Activated gamma-delta T cell treated with Interleukin-2 at 50 U/mL for 16 hours (primary cell): ENCODE results near the gene DVL1.

ENCODE experiments used
- DNase-seq: peaks from one replicate; pipeline ENCODE4 v3.0.0-alpha.2; 2020

The DVL1 gene

DNA sequence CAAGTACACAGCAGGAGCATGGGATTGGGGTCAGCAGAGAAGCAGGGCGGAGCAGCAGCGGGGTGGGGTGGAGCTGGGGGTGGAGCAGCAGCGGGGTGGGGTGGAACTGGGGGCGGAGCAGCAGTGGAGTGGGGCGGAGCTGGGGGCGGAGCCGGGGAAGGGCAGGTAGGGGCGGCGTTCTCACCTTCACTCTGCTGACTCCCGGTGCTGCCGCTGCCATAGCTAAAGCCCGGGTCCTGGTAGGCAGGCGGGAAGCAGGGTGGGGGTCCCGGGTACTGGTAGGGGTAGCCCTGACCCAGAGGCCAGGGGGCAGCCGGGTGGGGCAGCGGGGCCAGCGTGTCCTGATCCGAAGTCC lies 11.4 kb downstream of the DVL1 start:
- DNase-seq = no peak

DNA sequence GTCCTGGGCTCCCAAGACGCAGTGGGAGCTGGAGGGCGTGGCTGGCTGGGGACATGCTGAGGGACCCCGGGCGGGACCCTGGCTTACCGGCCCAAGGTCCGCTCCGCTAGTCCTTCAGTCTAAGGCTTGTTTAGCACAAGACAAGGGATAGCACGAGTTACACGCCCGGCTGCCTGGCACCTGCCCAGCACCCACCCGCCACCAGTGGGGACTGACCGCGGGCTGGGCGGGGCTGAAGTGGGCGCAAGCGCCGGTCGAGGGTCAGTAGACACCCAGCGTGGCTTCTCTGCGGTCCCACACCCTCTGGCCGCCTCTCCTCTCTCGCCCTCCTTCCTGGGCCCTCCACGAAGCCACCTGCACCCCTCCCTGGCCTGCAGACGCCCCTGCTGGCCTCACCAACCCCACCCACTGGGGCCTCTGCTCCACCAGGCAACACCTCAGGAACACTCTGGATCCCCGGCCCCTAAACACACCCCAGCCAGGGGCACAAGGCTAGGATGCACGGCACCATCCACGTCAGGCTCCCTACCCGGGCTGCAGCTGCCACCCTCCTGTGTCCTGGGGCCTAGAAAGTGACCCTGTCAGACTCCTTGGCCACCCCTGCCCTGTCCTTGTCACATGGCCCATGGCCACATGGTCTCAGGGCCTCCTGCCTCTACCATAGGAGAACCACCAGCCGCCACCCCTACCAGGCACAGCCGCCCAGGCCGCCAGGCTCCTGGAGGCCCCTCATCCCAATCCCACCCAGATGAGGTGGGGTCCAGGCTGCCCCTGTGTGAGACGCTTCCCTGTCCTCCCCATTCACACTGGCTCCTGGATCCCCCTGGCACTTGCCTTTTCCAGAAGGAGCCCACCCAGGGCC lies 12.1 kb downstream of the DVL1 start:
- no peak for DNase-seq

DNA sequence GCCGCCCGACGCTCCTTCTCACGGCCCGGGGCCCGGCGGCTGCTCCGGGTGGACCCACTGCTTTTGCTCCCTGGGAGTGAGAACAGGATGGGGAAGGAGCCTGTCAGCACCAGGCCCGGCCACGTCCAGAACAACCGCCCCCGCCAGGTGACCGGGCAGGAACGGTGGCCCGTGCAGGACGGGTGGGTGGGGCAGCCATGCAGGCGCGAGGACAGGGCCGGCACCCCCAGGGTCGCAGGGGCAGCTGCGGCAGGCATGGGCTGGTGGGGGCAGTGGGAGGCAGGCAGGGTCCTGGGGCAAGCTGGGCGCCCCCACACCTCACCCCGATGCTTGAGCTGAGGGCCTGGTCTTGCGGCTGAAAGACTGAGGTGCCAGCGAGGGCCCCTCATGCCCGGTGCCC lies 12.8 kb downstream of the DVL1 start:
- DNase-seq = no peak

DNA sequence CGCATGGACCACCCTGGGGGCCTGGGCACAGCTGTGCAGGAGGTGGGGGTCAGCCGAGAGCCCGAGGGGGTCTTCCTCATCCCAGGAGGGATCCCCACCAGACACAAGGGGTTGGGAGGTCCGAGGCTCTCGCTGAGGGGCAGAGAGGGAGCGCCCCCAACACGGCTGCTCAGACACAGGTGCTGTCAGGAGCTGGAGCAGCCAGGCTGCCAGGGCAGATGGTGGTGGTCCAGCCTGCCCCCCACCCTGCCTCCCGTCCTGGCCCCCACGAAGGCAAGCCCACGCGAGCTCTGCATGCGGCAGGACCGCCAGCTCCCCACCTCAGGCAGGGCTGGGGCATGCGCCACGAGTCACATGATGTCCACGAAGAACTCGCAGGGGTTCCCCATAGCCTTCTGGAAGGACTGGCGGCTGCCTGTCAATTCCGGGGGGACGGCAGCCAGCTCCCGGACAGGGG lies 13.4 kb downstream of the DVL1 start:
- DNase-seq = no peak

DNA sequence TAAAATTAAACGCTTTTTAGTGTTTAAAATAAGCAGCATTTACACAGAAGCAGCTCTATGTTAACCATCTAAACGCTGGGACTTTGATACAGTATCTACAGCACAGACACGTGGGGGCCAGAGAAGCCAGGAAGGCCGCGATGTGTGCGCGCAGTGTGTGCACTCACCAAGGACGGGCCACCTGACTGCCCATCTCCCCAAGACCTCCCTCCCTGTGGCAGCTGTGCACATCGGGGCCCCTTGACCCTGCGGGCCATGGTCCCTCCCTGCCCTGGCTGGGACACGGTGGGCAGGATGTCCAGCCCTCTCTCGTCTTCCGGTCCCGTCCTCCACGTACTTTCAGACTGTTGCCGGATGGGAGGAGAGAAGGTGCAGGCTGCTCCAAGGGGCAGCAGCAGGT lies 13.9 kb downstream of the DVL1 start:
- no peak for DNase-seq

DNA sequence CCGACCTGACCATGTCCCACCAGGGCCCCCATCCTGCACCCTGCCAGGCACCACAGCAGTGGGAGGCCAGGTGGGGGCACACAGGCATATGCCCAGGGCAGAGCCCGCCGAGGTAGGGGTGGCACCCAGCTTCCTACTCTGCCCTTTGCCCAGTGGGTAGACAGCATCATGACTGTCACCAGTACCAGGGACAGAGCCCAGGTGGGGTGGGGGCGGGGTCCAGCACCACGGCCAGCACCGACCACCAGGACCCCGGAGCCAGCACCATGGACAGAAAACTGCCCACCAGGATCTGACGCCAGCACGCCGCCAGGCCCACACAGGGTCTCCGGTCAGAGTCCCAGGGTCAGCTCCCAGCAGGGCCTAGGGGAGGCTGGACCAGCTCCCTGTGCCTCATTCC lies 14.4 kb downstream of the DVL1 start:
- DNase-seq = no peak

DNA sequence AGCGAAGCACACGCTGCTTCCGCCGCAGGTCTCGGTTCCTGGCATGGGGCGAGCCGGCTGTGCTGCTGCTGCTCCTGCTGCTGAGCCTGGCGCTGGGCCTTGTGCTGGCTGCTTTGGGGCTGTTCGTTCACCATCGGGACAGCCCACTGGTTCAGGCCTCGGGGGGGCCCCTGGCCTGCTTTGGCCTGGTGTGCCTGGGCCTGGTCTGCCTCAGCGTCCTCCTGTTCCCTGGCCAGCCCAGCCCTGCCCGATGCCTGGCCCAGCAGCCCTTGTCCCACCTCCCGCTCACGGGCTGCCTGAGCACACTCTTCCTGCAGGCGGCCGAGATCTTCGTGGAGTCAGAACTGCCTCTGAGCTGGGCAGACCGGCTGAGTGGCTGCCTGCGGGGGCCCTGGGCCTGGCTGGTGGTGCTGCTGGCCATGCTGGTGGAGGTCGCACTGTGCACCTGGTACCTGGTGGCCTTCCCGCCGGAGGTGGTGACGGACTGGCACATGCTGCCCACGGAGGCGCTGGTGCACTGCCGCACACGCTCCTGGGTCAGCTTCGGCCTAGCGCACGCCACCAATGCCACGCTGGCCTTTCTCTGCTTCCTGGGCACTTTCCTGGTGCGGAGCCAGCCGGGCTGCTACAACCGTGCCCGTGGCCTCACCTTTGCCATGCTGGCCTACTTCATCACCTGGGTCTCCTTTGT lies 15.5 kb downstream of the DVL1 start:
- DNase-seq = no peak

DNA sequence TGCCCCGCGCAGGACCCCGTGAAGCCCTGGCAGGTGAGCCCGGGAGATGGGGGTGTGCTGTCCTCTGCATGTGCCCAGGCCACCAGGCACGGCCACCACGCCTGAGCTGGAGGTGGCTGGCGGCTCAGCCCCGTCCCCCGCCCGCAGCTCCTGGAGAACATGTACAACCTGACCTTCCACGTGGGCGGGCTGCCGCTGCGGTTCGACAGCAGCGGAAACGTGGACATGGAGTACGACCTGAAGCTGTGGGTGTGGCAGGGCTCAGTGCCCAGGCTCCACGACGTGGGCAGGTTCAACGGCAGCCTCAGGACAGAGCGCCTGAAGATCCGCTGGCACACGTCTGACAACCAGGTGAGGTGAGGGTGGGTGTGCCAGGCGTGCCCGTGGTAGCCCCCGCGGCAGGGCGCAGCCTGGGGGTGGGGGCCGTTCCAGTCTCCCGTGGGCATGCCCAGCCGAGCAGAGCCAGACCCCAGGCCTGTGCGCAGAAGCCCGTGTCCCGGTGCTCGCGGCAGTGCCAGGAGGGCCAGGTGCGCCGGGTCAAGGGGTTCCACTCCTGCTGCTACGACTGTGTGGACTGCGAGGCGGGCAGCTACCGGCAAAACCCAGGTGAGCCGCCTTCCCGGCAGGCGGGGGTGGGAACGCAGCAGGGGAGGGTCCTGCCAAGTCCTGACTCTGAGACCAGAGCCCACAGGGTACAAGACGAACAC lies 16.3 kb downstream of the DVL1 start:
- no peak for DNase-seq

DNA sequence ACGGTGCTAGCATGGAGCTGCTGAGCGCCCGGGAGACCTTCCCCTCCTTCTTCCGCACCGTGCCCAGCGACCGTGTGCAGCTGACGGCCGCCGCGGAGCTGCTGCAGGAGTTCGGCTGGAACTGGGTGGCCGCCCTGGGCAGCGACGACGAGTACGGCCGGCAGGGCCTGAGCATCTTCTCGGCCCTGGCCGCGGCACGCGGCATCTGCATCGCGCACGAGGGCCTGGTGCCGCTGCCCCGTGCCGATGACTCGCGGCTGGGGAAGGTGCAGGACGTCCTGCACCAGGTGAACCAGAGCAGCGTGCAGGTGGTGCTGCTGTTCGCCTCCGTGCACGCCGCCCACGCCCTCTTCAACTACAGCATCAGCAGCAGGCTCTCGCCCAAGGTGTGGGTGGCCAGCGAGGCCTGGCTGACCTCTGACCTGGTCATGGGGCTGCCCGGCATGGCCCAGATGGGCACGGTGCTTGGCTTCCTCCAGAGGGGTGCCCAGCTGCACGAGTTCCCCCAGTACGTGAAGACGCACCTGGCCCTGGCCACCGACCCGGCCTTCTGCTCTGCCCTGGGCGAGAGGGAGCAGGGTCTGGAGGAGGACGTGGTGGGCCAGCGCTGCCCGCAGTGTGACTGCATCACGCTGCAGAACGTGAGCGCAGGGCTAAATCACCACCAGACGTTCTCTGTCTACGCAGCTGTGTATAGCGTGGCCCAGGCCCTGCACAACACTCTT lies 17.0 kb downstream of the DVL1 start:
- no peak for DNase-seq

DNA sequence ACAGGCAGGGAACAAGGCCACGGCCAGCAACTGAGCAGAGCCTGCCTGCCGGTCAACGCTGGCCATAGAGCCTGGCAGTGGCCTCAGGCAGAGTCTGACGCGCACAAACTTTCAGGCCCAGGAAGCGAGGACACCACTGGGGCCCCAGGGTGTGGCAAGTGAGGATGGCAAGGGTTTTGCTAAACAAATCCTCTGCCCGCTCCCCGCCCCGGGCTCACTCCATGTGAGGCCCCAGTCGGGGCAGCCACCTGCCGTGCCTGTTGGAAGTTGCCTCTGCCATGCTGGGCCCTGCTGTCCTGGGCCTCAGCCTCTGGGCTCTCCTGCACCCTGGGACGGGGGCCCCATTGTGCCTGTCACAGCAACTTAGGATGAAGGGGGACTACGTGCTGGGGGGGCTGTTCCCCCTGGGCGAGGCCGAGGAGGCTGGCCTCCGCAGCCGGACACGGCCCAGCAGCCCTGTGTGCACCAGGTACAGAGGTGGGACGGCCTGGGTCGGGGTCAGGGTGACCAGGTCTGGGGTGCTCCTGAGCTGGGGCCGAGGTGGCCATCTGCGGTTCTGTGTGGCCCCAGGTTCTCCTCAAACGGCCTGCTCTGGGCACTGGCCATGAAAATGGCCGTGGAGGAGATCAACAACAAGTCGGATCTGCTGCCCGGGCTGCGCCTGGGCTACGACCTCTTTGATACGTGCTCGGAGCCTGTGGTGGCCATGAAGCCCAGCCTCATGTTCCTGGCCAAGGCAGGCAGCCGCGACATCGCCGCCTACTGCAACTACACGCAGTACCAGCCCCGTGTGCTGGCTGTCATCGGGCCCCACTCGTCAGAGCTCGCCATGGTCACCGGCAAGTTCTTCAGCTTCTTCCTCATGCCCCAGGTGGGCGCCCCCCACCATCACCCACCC lies 17.9 kb downstream of the DVL1 start, which contains the start of gene TAS1R3:
Gene TAS1R3, plus strand, starts transcription at position 213 of the 898 bp plus-strand sequence. Its CDS starts 66 bp downstream, at position 279.
- DNase-seq = no peak

DNA sequence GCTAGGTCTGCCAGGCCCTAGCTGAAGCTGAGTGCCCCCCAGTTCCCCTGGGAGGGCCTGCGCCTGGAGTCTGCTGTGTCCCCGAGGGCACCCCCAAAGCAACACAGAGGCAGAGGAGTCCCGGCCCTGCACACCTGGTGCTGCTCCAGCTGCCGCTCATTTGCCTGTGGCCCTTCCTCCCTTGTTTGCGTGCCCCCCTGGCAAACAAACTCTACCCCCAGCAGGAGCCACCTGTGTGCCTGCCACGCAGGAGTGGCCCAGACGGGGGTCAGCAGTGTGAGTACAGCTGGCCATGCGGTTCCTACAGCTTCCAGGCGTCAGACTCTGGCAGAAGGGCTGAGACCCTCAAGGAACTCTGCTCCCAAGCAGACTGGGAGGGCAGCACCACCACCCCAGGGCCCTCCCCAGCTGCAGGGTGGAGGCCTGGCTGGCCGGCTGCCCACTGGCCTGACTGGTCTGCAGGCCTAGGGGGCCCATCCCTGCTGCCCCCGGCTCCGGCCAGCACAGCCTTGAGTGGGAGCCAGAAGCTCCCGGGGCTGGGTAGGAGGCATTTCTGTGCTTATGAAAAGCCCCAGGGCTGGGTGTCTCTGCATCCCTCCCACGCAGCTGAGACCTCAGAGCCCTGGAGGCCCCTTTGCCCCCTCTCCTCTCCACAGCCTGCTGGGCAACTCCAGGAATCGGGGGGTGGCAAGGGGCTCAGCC lies 18.7 kb downstream of the DVL1 start:
- DNase-seq = no peak

DNA sequence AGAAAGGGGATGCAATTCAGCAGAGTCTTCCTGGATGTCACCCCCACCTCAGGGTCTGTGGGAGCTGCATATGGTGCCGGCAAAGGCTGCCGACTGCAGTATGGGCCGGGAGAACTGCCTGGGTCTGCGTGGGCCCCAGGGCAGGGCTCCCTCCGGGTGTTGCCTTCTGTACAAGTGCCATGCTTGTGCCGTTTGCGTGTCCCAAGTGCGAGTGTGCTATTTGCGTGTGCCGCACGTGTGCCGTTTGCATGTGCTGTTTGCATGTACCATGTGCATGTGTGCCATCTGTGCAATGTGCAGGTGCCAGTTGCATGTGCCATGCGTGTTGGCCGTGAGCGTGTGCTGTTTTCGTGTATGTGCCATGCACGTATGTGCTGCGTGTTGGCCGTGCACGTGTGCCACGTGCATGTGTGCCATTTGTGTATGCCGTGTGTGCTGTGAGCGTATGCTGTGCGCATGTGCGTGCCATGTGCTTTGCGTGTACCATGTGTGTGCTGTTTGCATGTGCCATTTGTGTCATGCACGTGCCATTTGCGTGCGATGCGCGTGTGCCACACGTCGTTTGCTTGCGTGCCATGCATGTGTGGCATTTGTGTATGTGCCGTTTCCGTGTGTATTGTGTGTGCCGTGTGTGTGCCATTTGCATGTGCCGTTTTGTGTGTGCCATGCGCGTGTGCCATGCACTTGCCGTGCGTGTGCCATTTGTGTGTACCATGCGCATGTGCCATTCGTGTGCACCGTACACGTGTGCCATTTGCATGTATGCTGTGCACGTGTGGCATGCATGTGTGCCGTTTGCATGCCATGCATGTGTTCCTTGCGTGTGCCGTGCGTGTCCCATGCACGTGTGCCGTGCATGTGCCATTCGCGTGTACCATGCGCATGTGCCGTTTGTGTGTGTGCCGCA lies 19.7 kb downstream of the DVL1 start:
- no peak for DNase-seq

DNA sequence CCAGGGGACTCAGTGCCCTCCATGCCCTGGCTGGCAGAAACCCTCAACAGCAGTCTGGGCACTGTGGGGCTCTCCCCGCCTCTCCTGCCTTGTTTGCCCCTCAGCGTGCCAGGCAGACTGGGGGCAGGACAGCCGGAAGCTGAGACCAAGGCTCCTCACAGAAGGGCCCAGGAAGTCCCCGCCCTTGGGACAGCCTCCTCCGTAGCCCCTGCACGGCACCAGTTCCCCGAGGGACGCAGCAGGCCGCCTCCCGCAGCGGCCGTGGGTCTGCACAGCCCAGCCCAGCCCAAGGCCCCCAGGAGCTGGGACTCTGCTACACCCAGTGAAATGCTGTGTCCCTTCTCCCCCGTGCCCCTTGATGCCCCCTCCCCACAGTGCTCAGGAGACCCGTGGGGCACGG lies 21.0 kb downstream of the DVL1 start:
- no peak for DNase-seq

DNA sequence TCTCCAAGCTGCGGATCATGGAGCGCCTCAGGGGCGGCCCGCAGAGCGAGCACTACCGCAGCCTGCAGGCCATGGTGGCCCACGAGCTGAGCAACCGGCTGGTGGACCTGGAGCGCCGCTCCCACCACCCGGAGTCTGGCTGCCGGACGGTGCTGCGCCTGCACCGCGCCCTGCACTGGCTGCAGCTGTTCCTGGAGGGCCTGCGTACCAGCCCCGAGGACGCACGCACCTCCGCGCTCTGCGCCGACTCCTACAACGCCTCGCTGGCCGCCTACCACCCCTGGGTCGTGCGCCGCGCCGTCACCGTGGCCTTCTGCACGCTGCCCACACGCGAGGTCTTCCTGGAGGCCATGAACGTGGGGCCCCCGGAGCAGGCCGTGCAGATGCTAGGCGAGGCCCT lies 21.9 kb downstream of the DVL1 start:
- no peak for DNase-seq

DNA sequence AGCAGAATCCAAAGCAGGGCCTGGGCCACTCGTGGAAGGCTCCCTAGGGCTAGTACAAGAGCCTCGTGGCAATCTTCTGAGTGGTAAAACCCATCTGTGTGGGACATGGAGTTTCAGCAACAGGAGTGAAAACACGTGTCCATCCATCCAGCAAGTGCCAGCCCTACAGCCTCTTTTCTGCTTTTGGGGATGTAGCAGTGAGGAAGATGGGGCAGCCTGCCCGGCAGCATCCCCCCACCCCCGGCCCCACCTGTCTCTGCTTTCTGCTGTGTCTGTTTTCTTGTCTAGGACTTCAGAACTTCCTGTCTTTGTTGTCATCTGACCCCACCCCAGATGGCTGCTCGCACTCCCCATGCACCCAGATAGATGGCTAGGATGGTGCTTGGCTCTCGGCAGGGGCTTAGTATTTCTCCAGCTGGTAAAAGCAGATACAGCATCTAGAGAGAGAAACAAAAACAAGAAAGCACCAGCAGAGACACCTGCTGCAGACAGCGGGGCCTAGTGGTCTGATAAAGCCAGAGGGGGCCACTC lies 23.1 kb downstream of the DVL1 start:
- no peak for DNase-seq

DNA sequence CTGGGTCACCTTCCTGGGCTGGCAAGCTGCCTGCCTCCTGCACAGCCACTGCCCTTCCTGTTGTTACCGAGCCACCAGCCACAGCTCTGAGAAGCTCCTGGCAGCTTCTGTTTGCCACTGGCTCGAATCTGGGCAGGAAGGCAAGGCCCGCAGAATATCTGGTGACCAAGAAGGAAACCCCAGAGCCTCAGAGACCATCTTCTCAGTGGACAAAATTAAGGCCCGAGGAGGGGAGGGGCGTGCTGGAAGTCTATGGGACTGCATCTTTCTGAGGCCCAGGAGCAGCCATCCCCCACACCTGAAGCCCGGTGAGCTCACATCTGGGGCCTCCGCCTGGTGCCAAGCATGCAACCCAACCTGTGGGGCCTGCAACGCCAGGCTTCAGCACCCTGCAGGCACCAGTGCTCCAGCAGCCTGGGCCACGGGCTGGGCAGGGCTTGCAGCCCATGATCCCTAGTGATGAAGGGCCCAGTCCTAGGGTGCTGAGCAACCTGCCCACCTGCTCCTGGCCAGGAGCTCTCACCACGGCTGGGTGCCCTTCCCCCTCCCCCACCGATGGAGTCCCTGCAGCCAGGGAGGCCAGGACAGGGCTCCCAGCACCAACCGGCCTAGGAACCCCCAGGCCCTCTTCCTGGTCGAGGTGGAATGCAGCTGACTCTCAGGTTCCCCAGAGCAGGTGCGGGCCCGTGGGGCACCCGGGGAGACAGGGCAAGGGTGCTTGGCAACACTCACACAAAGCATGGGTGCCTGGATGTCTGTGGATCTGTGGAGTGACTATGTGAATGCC lies 23.7 kb downstream of the DVL1 start:
- DNase-seq = no peak

DNA sequence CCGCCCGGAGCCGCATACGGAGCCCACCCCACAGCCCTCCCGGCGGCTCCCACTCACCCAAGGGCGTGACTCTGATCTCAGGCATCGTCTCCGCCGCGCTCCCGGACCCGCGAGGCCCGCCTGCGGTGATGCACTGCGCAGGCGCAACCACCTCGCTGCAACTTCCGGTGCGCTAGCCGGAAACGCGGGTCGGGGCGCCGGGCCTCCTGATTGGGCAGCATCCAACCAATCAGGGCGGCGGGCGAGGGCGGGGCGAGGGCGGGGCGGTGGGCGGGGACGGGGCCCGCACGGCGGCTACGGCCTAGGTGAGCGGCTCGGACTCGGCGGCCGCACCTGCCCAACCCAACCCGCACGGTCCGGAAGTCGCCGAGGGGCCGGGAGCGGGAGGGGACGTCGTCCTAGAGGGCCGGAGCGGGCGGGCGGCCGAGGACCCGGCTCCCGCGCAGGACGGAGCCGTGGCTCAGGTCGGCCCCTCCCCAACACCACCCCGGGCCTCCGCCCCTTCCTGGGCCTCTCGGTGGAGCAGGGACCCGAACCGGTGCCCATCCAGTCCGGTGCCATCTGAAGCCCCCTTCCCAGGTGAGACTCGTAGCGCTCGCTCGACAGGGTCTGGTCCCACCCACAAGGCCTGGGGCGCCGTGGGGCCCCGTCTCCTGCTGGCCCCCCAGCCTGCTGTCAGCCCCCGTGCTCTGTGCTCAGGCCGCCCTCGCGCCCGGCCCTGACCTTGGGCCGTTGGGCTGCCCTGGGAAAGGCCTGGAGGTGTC lies 24.5 kb downstream of the DVL1 start, which contains the start of the genes CPTP and INTS11:
Gene CPTP, plus strand, starts transcription at position 279 of the 764 bp plus-strand sequence. CDS start 2,109 bp downstream, outside the sequence.
Gene INTS11, minus strand, starts transcription at position 137 of the 764 bp plus-strand sequence. Its CDS starts 52 bp downstream, at position 85.
- peak; percentile 96 for DNase-seq

DNA sequence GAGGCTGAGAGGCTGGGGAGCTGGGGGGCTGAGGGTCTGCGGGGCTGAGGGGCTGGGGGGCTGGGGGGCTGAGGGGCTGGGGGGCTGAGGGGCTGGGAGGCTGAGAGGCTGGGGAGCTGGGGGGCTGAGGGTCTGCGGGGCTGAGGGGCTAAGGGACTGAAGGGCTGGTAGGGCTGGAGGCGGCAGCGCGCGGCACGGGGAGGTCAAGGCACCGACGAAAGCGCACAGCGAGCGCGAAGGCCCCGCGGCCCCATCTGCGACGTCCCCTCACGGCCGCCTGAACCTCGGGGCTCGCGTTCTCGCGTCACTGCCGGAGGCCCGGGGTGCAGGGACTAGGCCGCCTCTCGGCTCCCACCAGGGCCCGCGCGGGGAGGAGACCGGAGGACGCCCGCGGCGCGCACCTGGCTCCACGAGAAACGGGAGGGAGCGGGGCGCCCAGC lies 25.1 kb downstream of the DVL1 start:
- no peak for DNase-seq
